HepG2 (cell line): Measurements from ENCODE around the gene CLEC2D. TPM values are rescaled to one million over a fixed set of nuclear protein-coding genes. Genes with fewer than 3 reads are reported as not detected.

Source experiments
- ATAC-seq: fragments of 200-7000 bp; cut with Tn5 transposase; 3 replicates; pipeline ENCODE4 v1.9.1; 2020; ENCODE audit warnings: mild to moderate bottlenecking, moderate library complexity
- BruUV-seq: library from RNA; stranded (reverse); fragments of 400-500 nt; replicated peaks from 2 replicates; lab custom pipeline; 2021; lab: Mats Ljungman, UMichigan
- CTCF ChIA-PET: fragments of 300-600 bp; formaldehyde crosslinking; extraction: SDS; loops from one replicate; lab custom pipeline; 2021; ENCODE audit warnings: low total read pairs, inconsistent platforms, low intra/inter-chr PET ratio; lab: Yijun Ruan, JAX
- POLR2A ChIA-PET: fragments of 350-600 bp; sonication (Branson Sonifier 250); formaldehyde crosslinking; loops from one replicate; lab custom pipeline; 2020; ENCODE audit warnings: antibody characterized with exemption, inconsistent platforms; lab: Yijun Ruan, JAX
- DNase-seq: peaks from one replicate; pipeline ENCODE4 v3.0.0-alpha.2; 2015; ENCODE audit warnings: low spot score
- FAIRE-seq: peaks from 3 replicates; lab custom pipeline; 2011; peaks lifted over from hg19 to GRCh38; lab: Jason Lieb, UNC
- H2AFZ ChIP-seq: one replicate; pipeline ENCODE4 v1.6.1; 2011; ENCODE audit warnings: low read length, inconsistent platforms
- H3K27ac ChIP-seq: fragments of 300-600 bp; 3 replicates; pipeline ENCODE4 v1.8.0; 2011; ENCODE audit warnings: mixed run types, mild to moderate bottlenecking, mixed read lengths, low read length, inconsistent platforms; ENCODE audit not compliant: insufficient read depth; ENCODE audit errors: extremely low read length
- H3K27me3 ChIP-seq, 2 experiments: fragments of 200-600 bp in 1 of 2; 2 replicates in 1 of 2; 3 replicates in 1 of 2; pipeline versions ENCODE4 v1.6.0 to v1.8.0; 2011; ENCODE audit warnings: low read length in 2 of 2, mild to moderate bottlenecking in 2 of 2, moderate library complexity in 2 of 2, inconsistent platforms in 1 of 2; ENCODE audit not compliant: insufficient read depth in 2 of 2, control insufficient read depth in 1 of 2
- H3K36me3 ChIP-seq, 2 experiments: fragments of 200-600 bp in 1 of 2; replicated peaks in 1 of 2; 2 replicates in 1 of 2; 3 replicates in 1 of 2; pipeline versions ENCODE4 v1.5.1 to v1.8.0; 2011; ENCODE audit warnings: low read length in 2 of 2, inconsistent platforms in 1 of 2; ENCODE audit not compliant: insufficient read depth in 2 of 2, control insufficient read depth in 1 of 2
- H3K4me1 ChIP-seq: 2 replicates; pipeline ENCODE4 v1.5.1; 2012; ENCODE audit warnings: low read length, inconsistent platforms; ENCODE audit not compliant: insufficient read depth
- H3K4me2 ChIP-seq: 2 replicates; pipeline ENCODE4 v1.6.0; 2011; ENCODE audit warnings: low read depth, low read length, inconsistent platforms
- H3K4me3 ChIP-seq, 3 experiments: fragments of 200-600 bp in 1 of 3; sonication (generic), shearing (Covaris generic) in 1 of 3; replicated peaks in 1 of 3; 2 replicates each; pipeline ENCODE4 v1.5.1; 2011 to 2016; ENCODE audit warnings: low read length in 3 of 3, inconsistent platforms in 2 of 3, low read depth in 2 of 3, mild to moderate bottlenecking in 2 of 3, control low read depth in 1 of 3, mixed read lengths in 1 of 3; ENCODE audit not compliant: insufficient read depth in 1 of 3
- H3K79me2 ChIP-seq: one replicate; pipeline ENCODE4 v1.6.1; 2011; ENCODE audit warnings: low read length, inconsistent platforms; ENCODE audit not compliant: insufficient read depth
- H3K9ac ChIP-seq: 2 replicates; pipeline ENCODE4 v1.6.0; 2011; ENCODE audit warnings: mild to moderate bottlenecking, low read depth, low read length, inconsistent platforms; ENCODE audit not compliant: insufficient read depth
- H3K9me3 ChIP-seq: 2 replicates; pipeline ENCODE4 v1.5.1; 2012; ENCODE audit warnings: mild to moderate bottlenecking, low read length
- H4K20me1 ChIP-seq: 2 replicates; pipeline ENCODE4 v1.6.0; 2011; ENCODE audit warnings: inconsistent platforms, mild to moderate bottlenecking, low read length, moderate library complexity; ENCODE audit not compliant: insufficient read depth
- ARID5B ChIP-seq: IDR thresholded peaks from 2 replicates; pipeline ENCODE4 v1.4.0; 2020; ENCODE audit warnings: mild to moderate bottlenecking, missing genetic modification reagents
- DNMT3B ChIP-seq: conservative IDR thresholded peaks from 2 replicates; pipeline ENCODE4 v1.6.1; 2016; ENCODE audit warnings: missing biosample characterization, control low read depth
- SATB2 ChIP-seq: sonication (generic); formaldehyde crosslinking; IDR thresholded peaks from 2 replicates; pipeline ENCODE4 v1.5.0; 2020; ENCODE audit warnings: missing genetic modification reagents
- SIX1 ChIP-seq: sonication (generic); formaldehyde crosslinking; IDR thresholded peaks from 2 replicates; pipeline ENCODE4 v1.4.0; 2020; ENCODE audit warnings: missing genetic modification reagents, borderline replicate concordance
- SNAPC4 ChIP-seq: sonication (generic); formaldehyde crosslinking; IDR thresholded peaks from 2 replicates; pipeline ENCODE4 v1.4.0; 2020; ENCODE audit warnings: mild to moderate bottlenecking, missing genetic modification reagents
- ZNF292 ChIP-seq: sonication (generic); formaldehyde crosslinking; IDR thresholded peaks from 2 replicates; pipeline ENCODE4 v1.8.1; 2022; ENCODE audit warnings: mild to moderate bottlenecking, low read depth, missing genetic modification reagents, borderline replicate concordance
- ZNF530 ChIP-seq: sonication (generic); formaldehyde crosslinking; IDR thresholded peaks from 2 replicates; pipeline ENCODE4 v1.5.0; 2020; ENCODE audit warnings: low read depth, mild to moderate bottlenecking, missing genetic modification reagents
- in situ Hi-C: cut with HindIII; loops from 2 replicates; pipeline ENCODE4 v1.10.0; 2017; ENCODE audit warnings: low pct_unique_long_range_greater_than_20kb; ENCODE audit not compliant: extremely low pct_ligation_motif_present
- intact Hi-C: fragments of 100-400 bp; cut with micrococcal nuclease; formaldehyde crosslinking; loops from one replicate; pipeline ENCODE4 v1.10.0; 2022; ENCODE audit not compliant: unreplicated experiment
- polyA plus RNA-seq, 8 experiments: library from polyadenylated mRNA; depleted of rRNA in 3 of 8; stranded (reverse) in 7 of 8; unstranded in 1 of 8; fragments of >200 nt; fragmentation: Illumina TruSeq in 4 of 8; extraction: Trizol in 4 of 8; gene quantifications; 2 replicates each; pipeline versions ENCODE4 v1.2.1 to v1.2.3, GENCODE V29; 2011 to 2016; ENCODE audit warnings: low read depth in 4 of 8, missing spikeins in 1 of 8, mixed read lengths in 1 of 8; ENCODE audit not compliant: insufficient read depth in 1 of 8
- total RNA-seq, 5 experiments: library from RNA; depleted of rRNA; stranded (reverse); fragments of >200 nt; fragmentation: Illumina TruSeq; extraction: Trizol; gene quantifications; 2 replicates each; pipeline ENCODE4 v1.2.3, GENCODE V29; 2016; ENCODE audit warnings: low read depth in 1 of 5

Gene CLEC2D
- total and polyA plus RNA-seq, 2 of the 13 experiments (the other 11 are each of a cell fraction or from before 2014, with no cell fraction given), result 2.5 to 8.6 TPM

- no peak for DNase-seq
- in situ Hi-C loops (loop anchor here (5.0 kb wide), 1 partner anchor 60 kb away; no protein-coding TSS in a partner anchor), intact Hi-C loops (loop anchor here (5.0 kb wide), 2 partner anchors 330 to 375 kb away; no protein-coding TSS in a partner anchor)
- H3K27ac ChIP-seq, result no peak overlapping the region
- H3K36me3 ChIP-seq, result no peaks in the 10 kb centered on the region
- peak overlapping the region; percentile 89; the same call in 1 of the 2 replicates for H3K4me2 ChIP-seq
- H4K20me1 ChIP-seq, result no peaks in the 10 kb centered on the region
- H2AFZ ChIP-seq, result no peak overlapping the region
- FAIRE-seq, result no peak
- BruUV-seq, result no TSS peak
- no peak overlapping the region for H3K4me3 ChIP-seq
- no peaks in the 10 kb centered on the region for H3K9me3 ChIP-seq
- H3K79me2 ChIP-seq, result no peaks in the 10 kb centered on the region
- ATAC-seq, result no peak
- H3K4me1 ChIP-seq, result peaks cover 13% of the 10 kb centered on the region; the same call in 1 of the 2 replicates
- ChIA-PET POLR2A (no interaction called here), CTCF (interaction anchor here (1.6 to 4.4 kb wide), 2 partner anchors 73 to 76 kb away, joined by 3 to 52 read pairs; no protein-coding TSS in a partner anchor)
- H3K27me3 ChIP-seq, result peaks cover 2 to 9% of the 10 kb centered on the region in 2 experiments; a peak in 2 of 5 replicates
- H3K9ac ChIP-seq, result no peak overlapping the region
- TF ChIP-seq DNMT3B (CRISPR knock-in tag) (no peak), ZNF530 (CRISPR knock-in tag) (no peak), ZNF292 (CRISPR knock-in tag) (no peak), SATB2 (CRISPR knock-in tag) (no peak), ARID5B (CRISPR knock-in tag) (no peak), SIX1 (CRISPR knock-in tag) (no peak), SNAPC4 (CRISPR knock-in tag) (no peak)
Measured at GRCh38 chr12:9707356-9707755, 37.8 kb downstream of the CLEC2D start.
